ENCODE data around the gene VEGFB.

GRCh38 chr11:64219755-64220154, 14.6 kb upstream of the VEGFB start:
- TF ChIP-seq CTCF (conservative IDR thresholded peaks at IDR 0.05 in 1 of 2, IDR thresholded peaks at IDR 0.05 in 1 of 2; ENCODE audit: low read depth in 1 of 2, low read length in 2 of 2), result no peak
- no peak for TF ChIP-seq EZH2 (IDR thresholded peaks at IDR 0.05; ENCODE audit: low read length, missing control alignments)

Data from fibroblast of lung (primary cell).